Measurements from ENCODE around the gene ITPRID1.
"Not testable (repeated sequence)": the region's sequence is repeated elsewhere in the genome, so short reads cannot be mapped to it uniquely, and the experiment has no call there.

ITPRID1 gene

DNA sequence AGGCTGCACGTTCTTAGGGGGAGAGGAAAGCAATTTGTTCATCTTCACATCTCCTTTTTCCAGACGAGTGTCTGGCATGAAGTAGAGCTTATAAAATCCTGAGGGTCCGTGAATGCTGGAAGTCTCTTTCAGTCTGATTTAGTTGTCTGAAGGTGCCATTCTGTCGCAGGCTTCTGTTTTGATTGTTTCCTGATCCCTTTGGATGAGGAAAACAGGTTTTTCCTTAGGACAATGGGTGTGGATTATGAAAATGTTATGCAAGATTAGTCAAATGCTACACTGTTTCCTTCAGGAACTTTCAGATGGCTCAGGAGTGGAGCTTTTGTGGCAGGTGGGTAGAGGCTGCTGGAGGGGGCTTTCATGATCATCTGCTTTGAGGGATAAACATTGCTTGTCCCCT is at the start of gene ITPRID1:
TSS of gene ITPRID1 (plus strand) at position 301 of the 400 bp plus-strand sequence. CDS start 38,935 bp downstream, outside the sequence.
- H3K4me3 ChIP-seq, result no peak within 1 kb of the TSS
- no peak within 1 kb of the TSS for H3K27ac ChIP-seq
- TF ChIP-seq, protein P1, sequence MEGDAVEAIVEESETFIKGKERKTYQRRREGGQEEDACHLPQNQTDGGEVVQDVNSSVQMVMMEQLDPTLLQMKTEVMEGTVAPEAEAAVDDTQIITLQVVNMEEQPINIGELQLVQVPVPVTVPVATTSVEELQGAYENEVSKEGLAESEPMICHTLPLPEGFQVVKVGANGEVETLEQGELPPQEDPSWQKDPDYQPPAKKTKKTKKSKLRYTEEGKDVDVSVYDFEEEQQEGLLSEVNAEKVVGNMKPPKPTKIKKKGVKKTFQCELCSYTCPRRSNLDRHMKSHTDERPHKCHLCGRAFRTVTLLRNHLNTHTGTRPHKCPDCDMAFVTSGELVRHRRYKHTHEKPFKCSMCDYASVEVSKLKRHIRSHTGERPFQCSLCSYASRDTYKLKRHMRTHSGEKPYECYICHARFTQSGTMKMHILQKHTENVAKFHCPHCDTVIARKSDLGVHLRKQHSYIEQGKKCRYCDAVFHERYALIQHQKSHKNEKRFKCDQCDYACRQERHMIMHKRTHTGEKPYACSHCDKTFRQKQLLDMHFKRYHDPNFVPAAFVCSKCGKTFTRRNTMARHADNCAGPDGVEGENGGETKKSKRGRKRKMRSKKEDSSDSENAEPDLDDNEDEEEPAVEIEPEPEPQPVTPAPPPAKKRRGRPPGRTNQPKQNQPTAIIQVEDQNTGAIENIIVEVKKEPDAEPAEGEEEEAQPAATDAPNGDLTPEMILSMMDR (IDR thresholded peaks at IDR 0.05), result no peak
- no peak for DNase-seq (ENCODE audit: low spot score)

DNA sequence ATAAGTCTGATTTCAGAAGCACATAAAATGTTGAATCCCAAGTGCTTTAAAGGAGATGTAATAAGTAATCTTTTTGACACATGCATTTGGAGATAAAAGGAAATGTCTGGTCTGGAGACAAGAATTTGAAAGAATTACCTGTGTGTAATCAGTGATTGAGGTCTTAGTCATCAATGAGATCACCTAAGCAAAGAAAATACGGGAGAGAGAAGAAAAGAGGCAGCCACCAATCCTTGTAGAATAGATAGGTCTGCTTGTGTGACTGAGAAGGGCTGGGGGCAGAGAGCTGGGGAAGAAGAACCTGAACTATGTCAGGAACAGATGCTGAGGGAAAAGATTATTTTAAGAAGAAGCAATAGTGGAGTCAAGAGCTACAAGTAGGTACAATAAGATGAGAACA is 49.3 kb upstream of the ITPRID1 start:
- no peak overlapping the region for H3K27ac ChIP-seq
- DNase-seq (ENCODE audit: low spot score), result no peak
- TF ChIP-seq, protein P1 (IDR thresholded peaks at IDR 0.05), result no peak

DNA sequence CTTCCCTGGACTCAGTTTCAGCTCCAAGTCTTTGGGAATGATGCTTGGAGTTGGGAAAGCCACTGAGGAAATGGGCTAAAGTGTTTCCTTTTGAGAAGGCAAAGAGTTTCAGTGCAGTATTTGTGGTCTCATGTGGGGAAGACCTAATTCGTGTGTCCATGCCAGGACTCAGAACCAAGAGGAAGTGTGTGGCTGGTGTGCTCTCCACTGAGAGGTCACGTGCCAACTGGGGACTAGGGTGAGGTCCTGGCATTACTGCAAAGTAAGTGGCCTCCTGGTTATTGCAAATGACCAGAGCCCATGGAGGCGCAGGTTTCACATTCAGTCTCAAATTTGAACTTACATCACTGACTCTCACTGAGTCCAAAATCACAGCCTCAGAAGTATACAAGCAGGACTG is 48.6 kb upstream of the ITPRID1 start:
- H3K27ac ChIP-seq, result no peak overlapping the region
- no peak overlapping the region for H3K4me3 ChIP-seq
- TF ChIP-seq, protein P1 (IDR thresholded peaks at IDR 0.05), result no peak
- DNase-seq (ENCODE audit: low spot score), result no peak

More for the DNA sequence above, 49.3 kb upstream of the ITPRID1 start:
- no peak overlapping the region for H3K4me3 ChIP-seq

DNA sequence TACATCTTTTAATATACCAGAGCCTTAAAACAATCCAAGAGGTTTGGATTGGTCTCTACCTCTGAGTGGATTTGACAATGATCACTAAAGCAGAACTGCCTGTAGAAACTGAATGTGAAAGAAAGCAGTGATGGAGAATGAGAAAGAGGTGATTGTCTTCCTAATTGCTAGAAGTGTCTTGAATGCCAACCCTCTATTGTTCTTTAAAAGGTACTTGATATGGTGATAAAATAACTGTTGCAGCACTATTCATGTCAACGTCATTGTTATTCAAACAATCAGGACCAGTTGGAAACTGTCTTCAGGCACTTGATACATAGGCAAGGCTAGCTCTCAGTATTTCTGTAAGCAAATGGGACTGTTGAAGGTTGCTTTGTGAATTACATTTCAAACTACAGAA is 47.9 kb upstream of the ITPRID1 start:
- Histone ChIP-seq H3K4me3 (no peak overlapping the region), H3K27ac (no peak overlapping the region)
- no peak for DNase-seq (ENCODE audit: low spot score)
- TF ChIP-seq, protein P1 (IDR thresholded peaks at IDR 0.05), result no peak

DNA sequence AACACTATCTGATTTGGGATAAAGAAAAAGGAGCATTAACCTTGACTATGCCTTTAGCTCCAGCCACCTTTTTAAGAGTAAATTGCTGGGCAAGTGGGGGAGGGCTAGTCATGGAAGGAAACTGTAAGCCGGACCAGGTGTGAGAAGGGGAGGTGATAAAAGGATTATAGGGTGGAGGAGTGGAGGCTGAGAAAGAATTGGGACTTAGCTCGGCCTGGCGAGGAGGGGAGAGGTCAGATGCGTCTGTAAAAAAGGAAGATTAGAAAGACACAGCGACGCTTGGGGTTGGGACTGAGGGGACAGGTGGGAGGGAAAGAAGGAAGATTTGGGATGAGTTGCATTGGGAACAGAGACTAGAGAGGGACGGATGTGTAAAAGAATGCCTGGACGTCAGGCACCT is 43.0 kb upstream of the ITPRID1 start:
- H3K4me3 ChIP-seq; H3K27ac ChIP-seq; DNase-seq (ENCODE audit: low spot score): not testable (repeated sequence)

DNA sequence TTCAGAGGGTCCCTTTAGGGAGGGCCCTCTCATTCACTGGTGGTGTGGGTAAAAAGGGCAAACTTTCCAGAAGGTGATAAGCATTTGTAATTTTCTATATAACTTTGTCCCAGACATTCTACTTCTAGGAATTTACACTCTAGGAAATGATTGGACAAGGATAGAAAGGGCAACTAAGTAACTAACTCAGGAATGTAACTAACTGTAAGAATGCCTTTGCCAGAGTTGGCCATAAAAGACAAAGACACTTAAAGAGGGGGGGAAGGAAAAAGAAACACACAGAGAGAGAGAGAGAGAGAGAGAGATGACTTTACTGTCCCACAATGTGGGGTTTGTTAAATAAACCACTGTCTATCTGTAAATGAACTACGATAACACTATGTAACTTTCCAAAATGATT is 38.5 kb upstream of the ITPRID1 start:
- no peak for DNase-seq (ENCODE audit: low spot score)
- TF ChIP-seq, protein P1 (IDR thresholded peaks at IDR 0.05), result no peak
- Histone ChIP-seq H3K27ac (no peak overlapping the region), H3K4me3 (no peak overlapping the region)

DNA sequence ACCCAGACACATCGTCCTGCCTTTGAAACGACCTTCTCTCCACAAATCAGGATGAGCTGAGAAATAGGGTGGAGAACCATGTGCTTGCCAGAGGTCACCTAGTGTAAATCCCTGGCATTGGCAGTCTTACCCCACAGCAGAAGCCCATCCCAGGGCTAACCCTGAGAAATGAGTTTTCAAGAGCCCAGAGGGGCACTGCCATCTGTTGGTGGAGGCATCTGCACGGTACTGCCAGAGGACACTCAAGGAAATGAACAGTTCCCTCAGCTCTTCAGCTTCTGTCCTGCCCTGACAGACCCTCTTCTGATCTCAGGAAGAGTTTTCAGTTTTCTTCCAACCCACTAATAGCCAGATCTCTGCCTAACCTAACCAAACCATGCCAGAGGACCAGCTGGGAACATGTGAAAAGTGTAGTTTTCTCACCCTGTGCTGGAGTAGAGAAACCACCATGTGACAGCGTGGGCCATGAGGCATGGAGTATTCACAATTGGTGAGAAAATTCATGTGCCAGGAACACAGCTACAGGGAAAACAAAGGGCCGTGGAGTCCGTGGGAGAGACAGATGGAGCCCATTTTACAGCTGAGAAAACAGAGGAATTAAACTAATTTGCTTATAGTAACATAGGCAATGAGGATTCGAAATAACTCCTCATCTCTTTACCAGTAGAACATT is 37.7 kb upstream of the ITPRID1 start:
- no peak overlapping the region for H3K4me3 ChIP-seq
- TF ChIP-seq, protein P1 (IDR thresholded peaks at IDR 0.05), result no peak
- DNase-seq (ENCODE audit: low spot score), result no peak
- no peak overlapping the region for H3K27ac ChIP-seq

Data from coronary artery (tissue), 2 donors.